Muscle layer of duodenum (tissue), 2 donors: ENCODE data around the gene NECAB3.

ENCODE experiments used
- H3K27ac ChIP-seq: one replicate; pipeline ENCODE4 v1.7.0; 2013; ENCODE audit warnings: mild to moderate bottlenecking, low read length
- H3K27me3 ChIP-seq: one replicate; pipeline ENCODE4 v1.7.0; 2013; ENCODE audit warnings: low read depth, mild to moderate bottlenecking, control low read depth, low read length
- H3K36me3 ChIP-seq, 2 donors: one replicate each; pipeline ENCODE4 v1.7.0; 2013; ENCODE audit warnings: low read length in 2 of 2, control low read depth in 1 of 2, mild to moderate bottlenecking in 1 of 2; ENCODE audit not compliant: insufficient read depth in 2 of 2, control insufficient read depth in 1 of 2
- H3K4me1 ChIP-seq, 2 donors: one replicate each; pipeline ENCODE4 v1.7.0; 2013; ENCODE audit warnings: low read length in 2 of 2, mild to moderate bottlenecking in 2 of 2, control low read depth in 1 of 2, moderate library complexity in 1 of 2; ENCODE audit not compliant: insufficient read depth in 2 of 2, control insufficient read depth in 1 of 2
- H3K4me3 ChIP-seq, 2 donors: one replicate each; pipeline ENCODE4 v1.7.0; 2013; ENCODE audit warnings: low read length in 2 of 2, low read depth in 1 of 2, mild to moderate bottlenecking in 1 of 2
- H3K9me3 ChIP-seq, 2 donors: one replicate each; pipeline ENCODE4 v1.7.0; 2013; ENCODE audit warnings: low read length in 2 of 2, control low read depth in 1 of 2, mild to moderate bottlenecking in 1 of 2; ENCODE audit not compliant: control insufficient read depth in 1 of 2
- donor health status: healthy.

The NECAB3 gene

GRCh38 chr20:33674294-33675135, at the start of gene NECAB3:
NECAB3 (minus strand) TSS chr20:33674428; CDS start chr20:33674352, 76 bp downstream.
- Histone ChIP-seq H3K9me3 (no peaks in the 10 kb centered on the region), H3K27ac (peak within 1 kb of the TSS; percentile 78), H3K36me3 (peaks cover 0 to 4% of the 10 kb centered on the region in 2 donors), H3K4me1 (peaks cover 20 to 45% of the 10 kb centered on the region in 2 donors), H3K4me3 (peak within 1 kb of the TSS; percentile 68 to 70), H3K27me3 (no peaks in the 10 kb centered on the region)

DNA sequence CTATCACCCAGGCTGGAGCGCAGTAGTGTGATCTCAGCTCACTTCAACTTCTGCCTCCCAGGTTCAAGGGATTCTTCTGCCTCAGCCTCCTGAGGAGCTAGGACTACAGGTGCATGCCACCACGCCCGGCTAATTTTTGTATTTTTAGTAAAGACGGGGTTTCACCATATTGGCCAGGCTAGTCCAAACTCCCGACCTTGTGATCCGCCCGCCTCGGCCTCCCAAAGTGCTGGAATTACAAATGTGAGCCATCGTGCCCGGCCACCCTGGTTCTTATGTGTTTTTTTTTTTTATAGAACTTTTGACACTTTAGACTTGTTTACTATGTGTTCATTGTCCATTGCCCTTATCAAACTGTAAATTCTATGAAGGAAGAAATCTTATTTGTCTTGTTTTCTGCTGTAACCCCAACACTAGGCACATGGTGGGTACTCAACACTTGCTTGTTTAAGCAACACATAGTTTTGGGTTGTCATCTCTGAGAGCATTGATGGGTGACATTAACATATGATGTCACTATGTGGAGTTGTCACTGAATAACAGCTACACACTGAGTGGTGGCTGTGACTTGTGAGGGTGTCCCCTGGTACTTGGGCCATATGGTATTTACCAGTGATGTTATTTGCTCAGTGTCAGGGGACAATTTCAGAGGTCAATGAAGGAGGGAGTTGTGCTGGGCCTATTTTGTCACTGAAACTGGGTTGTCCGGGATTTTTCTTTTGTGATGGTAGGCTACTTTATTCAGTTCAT, 47.3 kb upstream of the NECAB3 start:
- Histone ChIP-seq H3K4me1 (peaks cover 7 to 8% of the 10 kb centered on the region in 2 donors), H3K27me3 (no peaks in the 10 kb centered on the region), H3K36me3 (no peaks in the 10 kb centered on the region), H3K4me3 (no peak overlapping the region), H3K9me3 (no peaks in the 10 kb centered on the region), H3K27ac (no peak overlapping the region)

GRCh38 chr20:33719989-33720709, 45.9 kb upstream of the NECAB3 start, which contains the start of gene PXMP4:
PXMP4 (minus strand) TSS chr20:33720310; CDS start chr20:33720207, 103 bp downstream.
- H3K9me3 ChIP-seq = no peaks in the 10 kb centered on the region
- H3K36me3 ChIP-seq = no peaks in the 10 kb centered on the region
- H3K27me3 ChIP-seq = no peaks in the 10 kb centered on the region
- H3K4me1 ChIP-seq = peaks cover 7 to 8% of the 10 kb centered on the region in 2 donors
- peak within 1 kb of the TSS; percentile 54 for H3K27ac ChIP-seq
- H3K4me3 ChIP-seq = peak within 1 kb of the TSS; percentile 89 to 91

DNA sequence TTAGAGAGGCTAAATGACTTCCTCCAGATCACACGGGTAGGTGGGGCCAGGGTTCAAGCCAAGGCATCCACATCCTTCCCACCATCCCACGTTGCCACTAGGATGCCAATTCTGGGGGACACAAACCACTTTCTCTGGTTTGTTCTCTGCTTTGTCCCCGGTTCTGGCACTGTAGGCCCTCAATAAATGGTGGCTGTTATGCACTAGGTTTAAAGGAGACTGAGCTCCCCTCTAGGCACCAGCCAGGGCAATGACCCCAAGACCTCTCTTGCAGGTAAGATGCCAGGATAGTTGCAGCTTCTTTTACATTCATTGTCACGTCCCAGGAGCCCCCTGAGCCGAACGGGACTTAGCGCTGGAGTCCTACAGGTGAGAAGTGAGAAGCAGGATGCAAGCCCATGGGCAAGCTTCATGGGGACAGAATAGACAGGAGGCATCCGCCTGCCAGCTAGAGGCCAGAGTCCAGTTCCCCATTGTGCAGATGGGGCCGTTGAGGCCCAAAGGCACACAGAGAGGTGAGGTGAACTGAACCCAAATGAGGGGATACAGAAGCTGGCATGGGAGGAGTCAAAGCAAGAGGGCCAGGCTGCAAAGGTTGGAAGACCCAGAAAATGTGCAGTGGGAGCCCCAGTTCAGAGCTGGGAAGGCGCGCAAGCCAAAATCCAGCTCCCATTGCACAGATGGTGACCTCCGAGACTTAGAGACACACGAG, 45.2 kb upstream of the NECAB3 start:
- peak overlapping the region; percentile 89 to 91 for H3K4me3 ChIP-seq
- H3K4me1 ChIP-seq = peaks cover 7 to 8% of the 10 kb centered on the region in 2 donors
- peak overlapping the region; percentile 54 for H3K27ac ChIP-seq
- no peaks in the 10 kb centered on the region for H3K27me3 ChIP-seq
- peaks cover 2 to 4% of the 10 kb centered on the region in 2 donors for H3K36me3 ChIP-seq
- no peaks in the 10 kb centered on the region for H3K9me3 ChIP-seq

DNA sequence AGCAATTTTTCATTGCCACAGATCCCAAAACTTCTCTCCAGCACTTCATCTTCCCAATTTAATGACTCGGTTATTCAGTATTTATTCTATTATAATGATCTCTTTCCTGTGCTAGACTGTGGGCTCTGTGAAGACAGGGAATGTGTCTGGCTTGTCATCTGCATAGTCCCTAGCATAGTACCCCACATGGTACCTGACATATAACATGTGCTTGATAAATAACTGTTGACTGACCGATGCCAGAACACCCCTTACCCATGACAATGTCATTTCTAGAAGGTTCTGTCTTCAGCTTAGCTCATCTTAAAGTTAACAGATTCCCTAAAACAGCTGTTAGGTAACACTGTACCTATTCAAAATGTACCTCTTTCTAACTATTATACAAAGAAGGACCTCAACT, 42.3 kb upstream of the NECAB3 start:
- Histone ChIP-seq H3K36me3 (peaks cover 16 to 32% of the 10 kb centered on the region in 2 donors), H3K9me3 (no peaks in the 10 kb centered on the region), H3K4me3 (no peak overlapping the region), H3K4me1 (peaks cover 7 to 8% of the 10 kb centered on the region in 2 donors), H3K27me3 (no peaks in the 10 kb centered on the region), H3K27ac (no peak overlapping the region)

- H3K27ac ChIP-seq = no peak overlapping the region
- no peaks in the 10 kb centered on the region for H3K4me1 ChIP-seq
- no peaks in the 10 kb centered on the region for H3K9me3 ChIP-seq
- H3K4me3 ChIP-seq = no peak overlapping the region
- no peaks in the 10 kb centered on the region for H3K27me3 ChIP-seq
- H3K36me3 ChIP-seq = peaks cover 27 to 44% of the 10 kb centered on the region in 2 donors
These were observed 39.7 kb upstream of the NECAB3 start for GRCh38 chr20:33713865-33714367.

- Histone ChIP-seq H3K4me3 (no peak overlapping the region), H3K27ac (no peak overlapping the region), H3K9me3 (no peaks in the 10 kb centered on the region), H3K36me3 (peaks cover 36 to 55% of the 10 kb centered on the region in 2 donors), H3K27me3 (no peaks in the 10 kb centered on the region), H3K4me1 (no peaks in the 10 kb centered on the region)
These were observed 37.2 kb upstream of the NECAB3 start for GRCh38 chr20:33711446-33711738.

GRCh38 chr20:33710681-33711445, 36.6 kb upstream of the NECAB3 start:
- no peak overlapping the region for H3K27ac ChIP-seq
- H3K9me3 ChIP-seq = no peaks in the 10 kb centered on the region
- H3K4me3 ChIP-seq = no peak overlapping the region
- no peaks in the 10 kb centered on the region for H3K4me1 ChIP-seq
- H3K36me3 ChIP-seq = peaks cover 36 to 57% of the 10 kb centered on the region in 2 donors
- H3K27me3 ChIP-seq = no peaks in the 10 kb centered on the region

DNA sequence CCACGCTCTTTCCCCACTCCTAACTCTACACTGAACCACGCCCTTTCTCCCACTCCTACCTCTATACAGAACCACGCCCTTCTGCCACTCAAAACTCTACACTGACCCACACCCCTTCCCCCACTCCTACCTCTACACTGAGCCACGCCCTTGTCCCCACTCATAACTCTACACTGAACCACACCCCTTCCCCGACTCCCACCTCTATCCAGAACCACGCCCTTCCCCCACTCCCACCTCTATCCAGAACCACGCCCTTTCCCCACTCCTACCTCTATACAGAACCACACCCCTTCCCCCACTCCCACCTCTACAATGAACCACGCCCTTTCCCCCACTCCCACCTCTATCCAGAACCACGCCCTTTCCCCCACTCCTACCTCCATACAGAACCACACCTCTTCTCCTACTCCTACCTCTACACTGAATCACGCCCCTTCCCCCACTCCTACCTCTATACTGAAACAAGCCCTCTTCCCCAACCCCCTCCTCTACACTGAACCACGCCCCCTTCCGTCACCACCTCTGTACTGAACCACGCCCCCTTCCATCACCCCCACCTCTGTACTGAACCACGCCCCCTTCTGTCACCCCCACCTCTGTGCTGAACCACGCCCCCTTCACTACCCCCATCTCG, 35.8 kb upstream of the NECAB3 start:
- Histone ChIP-seq H3K36me3 (peaks cover 36 to 57% of the 10 kb centered on the region in 2 donors), H3K4me1 (no peaks in the 10 kb centered on the region), H3K27ac (no peak overlapping the region), H3K27me3 (no peaks in the 10 kb centered on the region), H3K9me3 (no peaks in the 10 kb centered on the region), H3K4me3 (no peak overlapping the region)

DNA sequence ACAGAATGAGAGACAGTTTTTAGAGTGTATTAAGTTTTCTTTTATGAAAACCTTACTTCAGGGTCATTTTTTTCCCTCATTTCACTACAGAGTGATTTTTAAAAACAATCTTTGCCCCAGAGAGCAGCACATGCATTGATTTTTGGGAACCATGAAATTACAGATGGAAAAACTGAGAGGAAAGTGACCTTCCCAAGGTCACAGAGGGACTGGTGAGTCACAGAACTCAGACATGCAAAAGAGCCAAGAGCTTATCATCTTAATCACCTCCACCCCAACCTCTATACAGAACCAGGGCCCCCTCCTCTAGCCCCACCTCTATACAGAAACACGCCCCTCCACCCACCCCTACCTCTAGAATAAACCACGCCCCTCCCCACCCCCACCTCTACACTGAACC, 35.2 kb upstream of the NECAB3 start:
- H3K4me1 ChIP-seq = no peaks in the 10 kb centered on the region
- no peaks in the 10 kb centered on the region for H3K27me3 ChIP-seq
- H3K4me3 ChIP-seq = no peak overlapping the region
- H3K36me3 ChIP-seq = peaks cover 33 to 53% of the 10 kb centered on the region in 2 donors
- H3K27ac ChIP-seq = no peak overlapping the region
- no peaks in the 10 kb centered on the region for H3K9me3 ChIP-seq
